Measurements from ENCODE around the gene PTPN21.
A peak's percentile ranks its signal among the peaks of the same experiment; 100 is the strongest.

The PTPN21 gene

GRCh38 chr14:88452231-88452630 is 102.6 kb downstream of the PTPN21 start:
- no peak for DNase-seq

GRCh38 chr14:88439088-88439487 is 115.7 kb downstream of the PTPN21 start:
- no peak for DNase-seq

GRCh38 chr14:88437658-88438057 is 117.1 kb downstream of the PTPN21 start:
- no peak for DNase-seq

DNA sequence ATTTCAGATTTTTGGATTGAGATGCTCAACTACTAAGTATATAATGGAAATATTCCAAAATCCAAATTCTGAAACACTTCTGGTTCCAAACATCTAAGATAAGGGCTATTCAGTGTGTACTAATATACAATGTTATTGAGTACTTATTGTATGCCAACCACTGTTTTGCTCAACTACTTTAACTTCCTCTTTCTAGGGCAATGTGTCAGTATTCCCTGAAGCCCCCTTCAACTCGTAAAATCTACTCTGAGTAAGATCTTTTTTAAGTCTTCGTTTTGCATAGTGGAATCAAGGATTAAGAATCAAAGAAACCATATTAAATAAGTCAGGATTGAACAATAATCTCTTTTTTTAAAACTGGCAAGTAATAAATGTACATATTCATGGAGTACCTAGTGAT is 123.8 kb downstream of the PTPN21 start:
- no peak for DNase-seq

- peak; percentile 10 for DNase-seq
These were observed 128.5 kb downstream of the PTPN21 start for GRCh38 chr14:88426271-88426670.

- DNase-seq: no peak
These were observed 130.2 kb downstream of the PTPN21 start for GRCh38 chr14:88424573-88424972.

- peak; percentile 9 for DNase-seq
These were observed 131.7 kb downstream of the PTPN21 start for GRCh38 chr14:88422919-88423650.

- no peak for DNase-seq
These were observed 132.8 kb downstream of the PTPN21 start for GRCh38 chr14:88422047-88422446.

DNA sequence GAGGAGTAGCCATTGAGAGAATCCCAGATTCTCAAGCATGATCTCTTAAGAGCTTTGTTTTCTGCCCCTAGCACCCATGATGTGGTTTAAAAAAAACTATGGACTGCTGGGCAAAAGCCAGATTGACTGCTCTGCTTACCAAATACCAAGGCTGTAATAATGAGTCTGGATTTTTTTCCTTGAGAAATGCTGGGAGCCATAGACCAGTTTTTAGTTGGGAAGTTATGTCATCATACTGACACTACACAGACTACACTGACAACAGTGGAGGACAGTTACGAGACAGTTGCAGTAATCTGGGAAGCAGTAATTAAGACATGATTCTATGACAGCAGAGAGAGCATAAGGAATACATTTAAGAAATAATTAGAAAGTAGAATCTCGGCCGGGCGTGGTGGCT is 133.5 kb downstream of the PTPN21 start:
- DNase-seq: no peak

- no peak for DNase-seq
These were observed 134.6 kb downstream of the PTPN21 start for GRCh38 chr14:88420187-88420586.

DNA sequence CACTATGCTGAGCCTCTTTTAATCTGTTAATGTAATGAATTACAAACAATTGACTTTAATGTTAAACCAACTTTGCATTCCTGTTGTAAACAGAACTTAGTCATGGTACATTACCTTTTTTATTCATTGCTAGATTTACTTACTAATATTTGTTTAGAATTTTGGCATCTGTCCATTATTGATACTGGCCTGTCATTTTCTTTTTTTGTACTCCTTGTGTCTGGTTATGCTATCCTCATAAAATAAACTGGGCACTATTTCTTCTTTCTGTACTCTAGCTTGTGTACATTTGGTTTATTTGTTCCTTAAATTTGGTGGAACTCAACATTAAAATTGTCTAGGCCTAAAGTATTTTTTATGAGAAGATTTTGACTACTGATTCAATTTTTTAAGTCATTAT is 137.2 kb downstream of the PTPN21 start:
- no peak for DNase-seq
